HFFc6 (cell line): ENCODE measurements around the gene SLC49A3. TPM values are rescaled to one million over a fixed set of nuclear protein-coding genes. Genes with fewer than 3 reads are reported as not detected.

Experiments
- DNase-seq: peaks from one replicate; pipeline ENCODE4 v3.0.0-alpha.2; 2018
- H3K27ac Mint-ChIP-seq: 2 replicates; pipeline ENCODE4 v1.8.0; 2020; ENCODE audit warnings: mild to moderate bottlenecking, mixed read lengths
- H3K27me3 Mint-ChIP-seq: 2 replicates; pipeline ENCODE4 v1.8.0; 2021; ENCODE audit warnings: mild to moderate bottlenecking, moderate library complexity, mixed read lengths; ENCODE audit not compliant: insufficient read depth
- H3K36me3 Mint-ChIP-seq: 2 replicates; pipeline ENCODE4 v1.8.0; 2021; ENCODE audit warnings: low read depth, mixed read lengths
- H3K4me1 Mint-ChIP-seq: 2 replicates; pipeline ENCODE4 v1.8.0; 2020; ENCODE audit warnings: low read depth, mixed read lengths
- H3K4me3 Mint-ChIP-seq: 2 replicates; pipeline ENCODE4 v1.8.0; 2020; ENCODE audit warnings: mild to moderate bottlenecking, moderate library complexity, mixed read lengths
- H3K9me3 Mint-ChIP-seq: 2 replicates; pipeline ENCODE4 v1.8.0; 2020; ENCODE audit warnings: mild to moderate bottlenecking, mixed read lengths
- total RNA-seq, 6 experiments: library from RNA; stranded (reverse); fragmentation: NEBNext Ultra II Directional; extraction: Animal tissue kit (Norgen Biotek cat#: 25700); gene quantifications; 2 replicates in 1 of 6; 3 replicates in 5 of 6; pipeline ENCODE4 v1.2.3, GENCODE V29; 2021
- TF ChIP-seq, protein P1 (sequence below): fragments of 200-600 bp; sonication (generic); IDR thresholded peaks from 2 replicates; pipeline ENCODE4 v1.5.0; 2021; ENCODE audit warnings: antibody characterized with exemption, mild to moderate bottlenecking

Gene SLC49A3
- total RNA-seq, 6 experiments from 2014 or later = 0.13 to 0.62 (median 0.21) TPM; not detected in 1

DNA sequence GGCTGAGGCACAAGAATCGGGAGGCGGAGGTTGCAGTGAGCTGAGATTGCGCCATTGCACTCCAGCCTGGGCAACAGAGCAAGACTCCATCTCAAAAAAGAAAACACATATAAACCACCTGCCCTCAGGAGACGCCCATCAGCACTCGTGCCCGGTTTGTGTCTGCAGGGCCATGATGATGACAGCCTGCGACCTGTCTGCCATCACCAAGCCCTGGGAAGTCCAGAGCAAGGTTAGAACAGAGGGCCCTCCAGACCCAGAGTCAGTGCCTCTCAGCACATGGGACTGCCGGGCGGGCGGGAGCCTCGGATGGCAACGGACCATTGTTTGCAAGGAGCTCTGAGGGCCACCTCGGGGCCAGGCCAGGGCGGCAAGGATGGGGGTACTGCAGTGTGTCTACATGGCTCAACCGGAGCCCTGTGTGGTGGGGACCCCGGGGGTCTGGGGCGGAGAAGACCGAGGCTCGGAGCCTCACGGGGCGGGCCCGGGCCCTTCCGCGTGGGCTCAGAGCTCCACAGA is 24.2 kb downstream of the SLC49A3 start:
- Mint-ChIP-seq H3K36me3 (peaks cover 4% of the 10 kb centered on the region), H3K4me3 (no peak overlapping the region), H3K27ac (no peak overlapping the region), H3K4me1 (no peaks in the 10 kb centered on the region), H3K27me3 (peaks cover 3% of the 10 kb centered on the region; the same call in 1 of the 2 replicates), H3K9me3 (peaks cover 4% of the 10 kb centered on the region)
- TF ChIP-seq, protein P1, sequence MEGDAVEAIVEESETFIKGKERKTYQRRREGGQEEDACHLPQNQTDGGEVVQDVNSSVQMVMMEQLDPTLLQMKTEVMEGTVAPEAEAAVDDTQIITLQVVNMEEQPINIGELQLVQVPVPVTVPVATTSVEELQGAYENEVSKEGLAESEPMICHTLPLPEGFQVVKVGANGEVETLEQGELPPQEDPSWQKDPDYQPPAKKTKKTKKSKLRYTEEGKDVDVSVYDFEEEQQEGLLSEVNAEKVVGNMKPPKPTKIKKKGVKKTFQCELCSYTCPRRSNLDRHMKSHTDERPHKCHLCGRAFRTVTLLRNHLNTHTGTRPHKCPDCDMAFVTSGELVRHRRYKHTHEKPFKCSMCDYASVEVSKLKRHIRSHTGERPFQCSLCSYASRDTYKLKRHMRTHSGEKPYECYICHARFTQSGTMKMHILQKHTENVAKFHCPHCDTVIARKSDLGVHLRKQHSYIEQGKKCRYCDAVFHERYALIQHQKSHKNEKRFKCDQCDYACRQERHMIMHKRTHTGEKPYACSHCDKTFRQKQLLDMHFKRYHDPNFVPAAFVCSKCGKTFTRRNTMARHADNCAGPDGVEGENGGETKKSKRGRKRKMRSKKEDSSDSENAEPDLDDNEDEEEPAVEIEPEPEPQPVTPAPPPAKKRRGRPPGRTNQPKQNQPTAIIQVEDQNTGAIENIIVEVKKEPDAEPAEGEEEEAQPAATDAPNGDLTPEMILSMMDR = no peak
- DNase-seq = no peak

DNA sequence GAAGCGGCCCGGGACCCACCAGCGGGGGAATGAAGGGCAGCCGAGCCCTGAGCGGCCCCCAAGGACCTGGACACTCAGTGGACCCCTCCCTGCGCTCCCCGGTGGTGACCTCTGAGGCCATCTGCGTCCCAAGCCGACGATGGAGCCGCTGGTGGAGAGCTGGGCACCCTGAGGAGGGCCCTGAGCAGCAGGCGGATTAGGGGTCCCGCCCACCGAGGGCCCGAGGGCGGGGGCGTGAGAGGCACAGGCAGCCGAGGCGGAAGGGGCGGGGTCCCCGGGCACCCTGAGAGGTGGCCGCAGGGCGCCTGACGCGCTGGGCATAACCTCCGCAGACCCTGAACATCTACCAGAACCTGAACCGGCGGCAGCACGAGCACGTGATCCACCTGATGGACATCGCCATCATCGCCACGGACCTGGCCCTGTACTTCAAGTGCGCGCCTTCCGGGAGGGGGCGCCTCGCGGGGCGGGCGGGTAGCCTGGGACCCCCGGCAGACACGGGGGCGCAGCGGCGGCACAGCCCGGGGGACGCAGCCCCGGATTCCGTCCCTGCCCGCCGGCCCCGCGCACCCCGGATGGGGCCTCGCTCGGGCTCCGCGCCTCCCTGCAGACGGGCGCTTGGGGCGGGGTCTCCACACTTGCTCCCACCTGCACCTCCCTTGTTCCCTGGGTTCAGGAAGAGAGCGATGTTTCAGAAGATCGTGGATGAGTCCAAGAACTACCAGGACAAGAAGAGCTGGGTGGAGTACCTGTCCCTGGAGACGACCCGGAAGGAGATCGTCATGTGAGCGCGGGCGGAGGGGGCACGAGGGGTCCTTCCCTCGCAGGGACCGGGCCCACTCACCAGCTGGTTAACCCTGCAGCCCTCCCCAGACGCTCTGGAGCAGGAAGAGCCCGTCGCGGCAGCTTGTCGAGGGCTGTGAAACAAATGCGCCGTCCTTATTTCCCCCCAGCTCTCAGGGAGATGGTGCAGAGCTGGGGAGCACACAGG is 25.2 kb downstream of the SLC49A3 start:
- H3K4me1 Mint-ChIP-seq = no peaks in the 10 kb centered on the region
- no peak overlapping the region for H3K27ac Mint-ChIP-seq
- no peak for DNase-seq
- peaks cover 10% of the 10 kb centered on the region for H3K36me3 Mint-ChIP-seq
- no peak overlapping the region for H3K4me3 Mint-ChIP-seq
- TF ChIP-seq, protein P1 = no peak
- peaks cover 3% of the 10 kb centered on the region; the same call in 1 of the 2 replicates for H3K27me3 Mint-ChIP-seq
- H3K9me3 Mint-ChIP-seq = peaks cover 15% of the 10 kb centered on the region

DNA sequence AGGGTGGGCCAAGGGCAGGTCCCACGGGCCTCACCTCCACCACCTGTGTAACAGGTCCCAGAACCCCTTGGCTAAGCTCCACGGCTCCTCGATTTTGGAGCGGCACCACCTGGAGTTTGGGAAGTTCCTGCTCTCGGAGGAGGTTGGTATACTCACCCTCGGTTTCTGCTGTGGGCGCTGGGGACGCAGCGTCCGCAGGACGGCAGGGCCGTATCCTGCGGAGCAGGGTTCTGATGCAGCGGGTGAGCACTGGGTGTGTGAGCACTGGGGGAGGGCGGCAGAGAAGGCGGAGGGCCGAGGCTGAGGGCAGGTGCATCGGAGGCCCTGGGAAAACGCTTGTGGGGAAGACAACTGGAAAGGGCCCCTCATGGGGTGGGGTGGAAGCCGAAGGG is 25.9 kb downstream of the SLC49A3 start:
- peaks cover 22% of the 10 kb centered on the region for H3K9me3 Mint-ChIP-seq
- no peaks in the 10 kb centered on the region for H3K4me1 Mint-ChIP-seq
- H3K27me3 Mint-ChIP-seq = peaks cover 3% of the 10 kb centered on the region; the same call in 1 of the 2 replicates
- DNase-seq = no peak
- H3K4me3 Mint-ChIP-seq = no peak overlapping the region
- H3K27ac Mint-ChIP-seq = no peak overlapping the region
- TF ChIP-seq, protein P1 = no peak
- H3K36me3 Mint-ChIP-seq = peaks cover 10% of the 10 kb centered on the region

DNA sequence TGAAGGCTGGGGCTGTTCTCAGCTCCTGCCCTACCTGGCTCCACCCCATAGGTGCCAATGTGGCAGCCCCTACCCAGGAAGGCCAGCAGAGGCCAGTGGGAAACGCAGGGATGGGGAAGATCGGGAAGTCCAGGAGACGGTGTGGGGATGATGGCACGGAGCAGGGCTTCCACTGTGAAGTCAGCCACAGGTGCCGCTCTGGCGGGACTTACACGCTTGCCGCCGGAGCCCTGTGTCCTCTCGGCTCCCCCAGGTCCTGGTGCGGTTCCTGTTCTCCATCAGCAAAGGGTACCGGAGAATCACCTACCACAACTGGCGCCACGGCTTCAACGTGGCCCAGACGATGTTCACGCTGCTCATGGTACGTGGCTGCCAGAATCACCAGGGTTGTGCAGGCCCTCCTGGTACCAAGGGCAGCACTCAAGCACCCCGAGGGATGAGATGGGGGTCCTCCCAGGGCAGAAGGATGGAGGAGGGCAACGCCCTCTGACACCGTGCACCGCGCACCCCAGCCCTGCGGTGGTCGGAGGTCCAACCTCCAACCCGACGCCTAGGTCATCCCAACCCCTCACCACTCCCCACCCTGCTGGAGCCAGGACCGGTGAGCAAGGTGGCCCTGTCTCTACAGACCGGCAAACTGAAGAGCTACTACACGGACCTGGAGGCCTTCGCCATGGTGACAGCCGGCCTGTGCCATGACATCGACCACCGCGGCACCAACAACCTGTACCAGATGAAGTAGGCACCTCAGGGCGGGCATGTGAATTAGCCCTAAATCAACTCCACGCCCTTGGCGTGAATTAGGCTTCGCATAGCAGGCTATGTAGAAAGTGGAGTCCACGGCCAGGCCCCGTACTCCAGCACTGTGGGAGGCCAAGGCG is 26.8 kb downstream of the SLC49A3 start:
- Mint-ChIP-seq H3K4me1 (no peaks in the 10 kb centered on the region), H3K27me3 (peaks cover 3% of the 10 kb centered on the region), H3K36me3 (peaks cover 10% of the 10 kb centered on the region), H3K9me3 (peaks cover 27% of the 10 kb centered on the region), H3K4me3 (no peak overlapping the region), H3K27ac (no peak overlapping the region)
- TF ChIP-seq, protein P1 = no peak
- DNase-seq = no peak

DNA sequence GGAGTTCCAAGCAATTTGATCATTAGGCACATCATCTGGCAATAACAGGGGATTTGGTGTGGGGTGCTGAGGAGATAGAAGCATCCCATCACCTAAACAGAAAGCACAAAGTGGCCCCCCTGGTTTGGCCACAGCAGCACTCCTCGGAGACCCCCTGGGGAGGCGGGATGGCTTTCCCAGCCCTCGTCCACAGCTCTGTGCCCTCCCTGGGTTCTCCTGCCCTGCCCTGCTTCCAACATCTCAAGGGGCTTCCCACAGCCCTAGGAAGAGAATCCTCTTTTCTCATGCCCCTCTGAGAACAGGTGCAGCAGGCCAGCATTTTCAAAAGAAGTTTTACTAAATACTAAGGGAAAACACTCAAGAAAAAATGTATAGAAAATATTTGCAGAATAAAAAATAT is 27.7 kb downstream of the SLC49A3 start:
- Mint-ChIP-seq H3K4me1 (no peaks in the 10 kb centered on the region), H3K4me3 (no peak overlapping the region), H3K9me3 (peaks cover 34% of the 10 kb centered on the region), H3K36me3 (peaks cover 14% of the 10 kb centered on the region), H3K27ac (no peak overlapping the region), H3K27me3 (peaks cover 3% of the 10 kb centered on the region)
- no peak for DNase-seq
- TF ChIP-seq, protein P1 = no peak
